Muscle layer of colon (tissue), 2 donors: ENCODE results near the gene NR2F1-AS1.
"Not testable (repeated sequence)": the region's sequence is repeated elsewhere in the genome, so short reads cannot be mapped to it uniquely, and the experiment has no call there.

Source experiments
- H3K27ac ChIP-seq: one replicate; pipeline ENCODE4 v1.7.0; 2013; ENCODE audit warnings: low read depth, mild to moderate bottlenecking, low read length, moderate library complexity
- H3K27me3 ChIP-seq, 2 donors: one replicate each; pipeline ENCODE4 v1.7.0; 2013; ENCODE audit warnings: low read length in 2 of 2, mild to moderate bottlenecking in 2 of 2; ENCODE audit not compliant: insufficient read depth in 2 of 2, control insufficient read depth in 1 of 2
- H3K36me3 ChIP-seq: one replicate; pipeline ENCODE4 v1.7.0; 2013; ENCODE audit warnings: mild to moderate bottlenecking, low read length; ENCODE audit not compliant: insufficient read depth
- H3K4me1 ChIP-seq: one replicate; pipeline ENCODE4 v1.7.0; 2013; ENCODE audit warnings: mild to moderate bottlenecking, low read length; ENCODE audit not compliant: insufficient read depth
- H3K4me3 ChIP-seq, 2 donors: one replicate each; pipeline ENCODE4 v1.7.0; 2013; ENCODE audit warnings: low read length in 2 of 2, low read depth in 1 of 2, mild to moderate bottlenecking in 1 of 2, moderate library complexity in 1 of 2
- H3K9ac ChIP-seq: one replicate; pipeline ENCODE4 v1.7.0; 2013; ENCODE audit warnings: low read length
- H3K9me3 ChIP-seq: one replicate; pipeline ENCODE4 v1.7.0; 2013; ENCODE audit warnings: mild to moderate bottlenecking, low read length
- donor health status: abdominal sarcoma.
- donor health status: Adenocarcinoma of cecum.

The NR2F1-AS1 gene

DNA sequence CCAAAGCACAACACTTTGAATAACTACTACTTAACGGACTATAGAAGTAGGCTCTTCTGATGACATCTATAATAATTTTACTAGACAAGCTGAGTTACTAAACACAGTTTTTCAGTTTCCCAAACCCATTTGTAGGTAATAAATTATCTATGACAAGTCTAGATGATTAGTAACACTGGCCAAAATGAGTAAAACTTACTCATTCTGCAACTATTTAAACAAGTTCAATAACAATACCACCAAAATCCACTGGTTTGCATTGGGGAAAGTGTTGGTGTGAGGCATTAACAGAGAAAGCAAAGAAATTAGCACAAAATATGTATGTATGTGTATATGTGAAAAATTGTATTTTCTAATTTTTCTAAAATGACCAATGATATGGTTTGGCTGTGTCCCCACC is 119.3 kb downstream of the NR2F1-AS1 start:
- H3K4me3 ChIP-seq = no peak overlapping the region
- H3K9ac ChIP-seq = no peak overlapping the region
- H3K9me3 ChIP-seq = no peaks in the 10 kb centered on the region
- no peaks in the 10 kb centered on the region for H3K4me1 ChIP-seq
- H3K27ac ChIP-seq = no peak overlapping the region
- H3K36me3 ChIP-seq = no peaks in the 10 kb centered on the region
- no peaks in the 10 kb centered on the region for H3K27me3 ChIP-seq

DNA sequence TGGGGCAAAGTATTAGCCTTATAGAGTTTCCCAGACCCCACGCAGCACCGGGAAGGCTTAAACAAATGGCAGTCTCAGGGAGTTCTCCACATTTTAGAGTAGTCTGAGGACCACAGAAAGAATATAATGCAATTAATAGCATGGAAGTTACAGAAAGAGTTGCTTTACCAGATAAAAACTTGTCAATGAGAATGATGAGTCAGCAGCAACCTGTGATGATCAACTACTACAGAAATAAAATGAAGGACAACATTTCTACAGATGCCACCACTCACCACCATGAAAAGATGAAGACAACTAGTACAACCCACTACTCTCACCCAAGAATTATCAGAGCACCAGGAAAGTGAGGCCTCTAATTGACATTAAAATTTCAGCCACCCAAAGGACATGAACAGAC is 120.7 kb downstream of the NR2F1-AS1 start:
- H3K27ac ChIP-seq = no peak overlapping the region
- H3K9me3 ChIP-seq = no peaks in the 10 kb centered on the region
- no peaks in the 10 kb centered on the region for H3K27me3 ChIP-seq
- H3K4me1 ChIP-seq = no peaks in the 10 kb centered on the region
- no peaks in the 10 kb centered on the region for H3K36me3 ChIP-seq
- H3K4me3 ChIP-seq = no peak overlapping the region
- no peak overlapping the region for H3K9ac ChIP-seq

DNA sequence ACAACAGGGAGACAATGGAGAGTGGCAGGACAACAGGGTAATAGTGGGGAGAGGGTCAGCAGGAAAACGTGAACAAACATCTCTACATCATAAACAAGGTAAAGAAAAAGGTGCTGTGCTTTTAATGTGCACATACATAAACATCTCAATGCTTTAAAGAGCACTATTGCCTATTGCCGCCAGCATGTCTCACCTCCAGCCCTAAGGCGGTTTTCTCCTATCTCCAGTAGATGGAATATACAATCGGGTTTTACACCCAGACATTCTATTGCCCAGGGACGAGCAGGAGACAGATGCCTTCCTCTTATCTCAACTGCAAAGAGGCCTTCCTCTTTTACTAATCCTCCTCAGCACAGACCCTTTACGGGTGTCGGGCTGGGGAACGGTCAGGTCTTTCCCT is 124.2 kb downstream of the NR2F1-AS1 start:
- not testable (repeated sequence) for H3K4me3 ChIP-seq, H3K4me1 ChIP-seq, H3K27ac ChIP-seq, H3K9me3 ChIP-seq, H3K27me3 ChIP-seq, H3K9ac ChIP-seq, H3K36me3 ChIP-seq

DNA sequence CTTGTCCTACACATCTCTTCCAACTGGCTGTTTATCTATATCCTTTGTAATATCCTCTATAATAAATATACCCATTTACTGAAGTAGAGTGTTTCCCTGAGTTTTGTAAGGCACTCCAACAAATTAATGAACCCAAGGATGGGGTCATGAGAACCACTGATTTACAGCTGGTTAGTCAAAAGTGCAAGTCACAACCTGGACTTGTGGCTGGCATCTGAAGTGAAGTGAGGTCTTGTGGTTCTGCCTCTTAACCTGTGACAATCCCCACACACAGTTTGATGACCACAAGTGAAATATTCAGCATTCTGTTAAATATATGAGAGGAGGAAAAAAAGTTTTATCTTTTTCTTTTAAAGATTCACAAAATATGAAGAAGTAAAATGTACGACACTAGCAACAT is 126.1 kb downstream of the NR2F1-AS1 start:
- H3K9me3 ChIP-seq = no peaks in the 10 kb centered on the region
- no peak overlapping the region for H3K27ac ChIP-seq
- H3K9ac ChIP-seq = no peak overlapping the region
- H3K4me3 ChIP-seq = no peak overlapping the region
- no peaks in the 10 kb centered on the region for H3K27me3 ChIP-seq
- no peaks in the 10 kb centered on the region for H3K36me3 ChIP-seq
- no peaks in the 10 kb centered on the region for H3K4me1 ChIP-seq

DNA sequence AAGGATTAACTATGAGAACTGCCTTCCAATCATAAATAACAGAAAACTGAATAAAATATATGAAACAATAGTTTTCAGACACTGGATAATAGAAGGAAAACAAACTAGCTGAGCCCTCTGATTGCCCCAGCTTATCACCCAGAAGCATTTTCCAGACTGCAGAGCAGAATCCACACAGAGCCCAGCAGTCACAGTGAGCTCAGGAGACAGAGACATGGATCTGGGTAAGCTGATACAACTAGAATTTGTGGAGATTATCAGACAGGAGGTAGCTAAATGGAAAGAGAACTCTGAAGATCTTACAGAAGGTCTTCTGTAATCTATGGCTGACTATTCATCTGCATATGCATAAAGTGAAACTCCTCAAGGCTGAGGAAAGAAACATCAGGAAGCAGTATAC is 128.8 kb downstream of the NR2F1-AS1 start:
- Histone ChIP-seq H3K9me3 (no peaks in the 10 kb centered on the region), H3K36me3 (no peaks in the 10 kb centered on the region), H3K4me1 (no peaks in the 10 kb centered on the region), H3K4me3 (no peak overlapping the region), H3K27me3 (no peaks in the 10 kb centered on the region), H3K9ac (no peak overlapping the region), H3K27ac (no peak overlapping the region)

DNA sequence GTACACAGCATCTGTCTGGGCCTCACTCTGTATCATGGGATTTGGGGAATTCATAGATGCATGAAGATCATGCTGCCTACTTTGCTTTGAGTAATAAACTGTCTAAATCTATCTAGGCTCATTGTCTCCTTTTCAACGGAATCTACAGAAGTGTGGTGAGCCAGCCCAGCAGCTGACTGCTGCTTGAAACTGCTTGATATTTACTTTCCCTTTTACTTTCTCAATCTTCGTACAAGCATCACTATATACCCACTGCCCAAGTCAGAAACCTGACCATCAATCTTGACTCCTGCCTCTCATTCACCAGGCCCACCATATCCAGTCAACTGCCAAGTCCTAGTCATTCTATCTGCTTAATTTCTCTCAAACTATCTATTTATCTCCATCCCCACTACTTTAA is 142.9 kb downstream of the NR2F1-AS1 start:
- Histone ChIP-seq H3K4me1 (no peaks in the 10 kb centered on the region), H3K27me3 (no peaks in the 10 kb centered on the region), H3K4me3 (no peak overlapping the region), H3K27ac (no peak overlapping the region), H3K9ac (no peak overlapping the region), H3K9me3 (no peaks in the 10 kb centered on the region), H3K36me3 (no peaks in the 10 kb centered on the region)

DNA sequence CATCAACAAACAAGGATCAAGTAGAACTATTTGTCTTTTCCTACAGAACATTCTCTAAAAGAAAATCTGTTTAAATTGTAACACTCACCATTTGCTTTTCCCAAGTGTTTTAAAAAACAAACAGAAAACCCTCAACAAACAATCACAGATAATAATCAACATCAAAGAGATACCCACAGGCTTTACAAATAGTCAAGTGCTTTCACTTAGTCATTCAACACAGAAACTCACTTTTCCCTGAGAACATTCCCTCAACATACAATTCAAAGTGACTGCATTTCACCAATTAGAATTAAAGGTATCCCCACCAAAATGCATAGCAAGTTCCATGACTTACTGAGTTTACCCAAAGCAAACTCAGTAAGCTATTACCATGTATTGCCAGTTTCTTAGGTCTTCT is 144.9 kb downstream of the NR2F1-AS1 start:
- no peaks in the 10 kb centered on the region for H3K4me1 ChIP-seq
- no peaks in the 10 kb centered on the region for H3K36me3 ChIP-seq
- H3K9ac ChIP-seq = no peak overlapping the region
- H3K27ac ChIP-seq = no peak overlapping the region
- H3K9me3 ChIP-seq = no peaks in the 10 kb centered on the region
- H3K27me3 ChIP-seq = no peaks in the 10 kb centered on the region
- no peak overlapping the region for H3K4me3 ChIP-seq

DNA sequence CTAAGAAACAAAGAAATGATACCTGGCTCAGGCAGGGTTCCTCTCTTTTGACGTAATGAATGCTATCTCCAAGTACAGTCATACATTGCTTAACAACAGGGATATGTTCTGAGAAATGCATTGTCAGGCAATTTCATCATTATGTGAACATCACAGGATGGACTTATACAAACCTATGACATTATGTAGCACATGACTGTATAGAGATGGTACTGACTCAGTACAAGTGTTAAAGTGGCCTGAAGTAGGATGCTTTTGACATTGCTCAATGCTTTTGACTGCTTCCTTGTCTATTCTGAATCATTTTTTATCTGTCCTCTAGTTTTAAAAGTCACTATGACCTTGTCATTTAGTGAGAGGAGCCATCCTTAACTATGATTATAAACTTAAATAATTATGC is 147.6 kb downstream of the NR2F1-AS1 start:
- Histone ChIP-seq H3K27me3 (no peaks in the 10 kb centered on the region), H3K36me3 (no peaks in the 10 kb centered on the region), H3K4me3 (no peak overlapping the region), H3K4me1 (no peaks in the 10 kb centered on the region), H3K9me3 (no peaks in the 10 kb centered on the region), H3K27ac (no peak overlapping the region), H3K9ac (no peak overlapping the region)

DNA sequence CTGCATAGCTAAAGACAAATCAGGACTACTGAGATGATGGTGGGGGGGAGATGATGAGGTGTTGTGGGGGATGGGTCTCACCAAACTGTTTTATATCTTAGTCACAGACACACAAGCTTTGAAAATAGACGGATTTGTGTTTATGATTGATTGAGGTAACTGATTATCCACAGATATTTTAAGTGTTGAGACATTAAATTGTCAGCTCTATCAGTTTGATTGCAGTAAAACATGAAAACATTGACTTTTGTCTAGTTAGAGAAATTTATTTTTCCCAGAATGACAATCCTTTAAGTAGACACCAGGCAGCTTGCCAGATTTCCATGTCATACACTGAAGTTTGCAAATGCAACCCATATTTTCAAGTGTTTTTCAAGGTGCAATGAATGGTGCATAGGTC is 149.8 kb downstream of the NR2F1-AS1 start:
- H3K4me3 ChIP-seq = no peak overlapping the region
- peaks cover 6% of the 10 kb centered on the region for H3K4me1 ChIP-seq
- no peaks in the 10 kb centered on the region for H3K36me3 ChIP-seq
- no peaks in the 10 kb centered on the region for H3K27me3 ChIP-seq
- no peaks in the 10 kb centered on the region for H3K9me3 ChIP-seq
- H3K27ac ChIP-seq = no peak overlapping the region
- H3K9ac ChIP-seq = no peak overlapping the region

DNA sequence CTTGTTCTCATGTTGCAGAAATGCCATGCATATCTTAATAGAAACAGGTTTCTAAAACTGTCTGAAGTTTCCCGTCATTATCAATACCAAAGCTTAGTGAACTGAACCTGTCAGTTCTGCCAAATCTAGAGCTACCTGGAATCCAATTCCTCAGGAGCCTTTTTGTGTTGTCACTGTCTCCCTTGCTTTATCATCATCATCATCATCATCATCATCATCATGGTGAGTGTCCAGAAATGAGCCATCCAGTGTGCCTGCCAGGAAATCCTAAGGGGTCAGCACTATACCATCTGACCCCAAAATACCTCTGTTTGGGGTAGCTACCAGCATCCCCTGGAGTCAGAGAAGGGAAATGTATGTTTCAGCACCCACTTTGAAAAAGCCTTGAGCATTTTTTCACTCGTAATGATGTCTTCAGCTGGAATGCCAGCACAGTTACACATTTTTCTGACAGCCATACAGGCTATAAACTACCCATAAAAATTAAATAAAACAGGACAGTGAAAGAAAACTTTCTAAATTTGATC is 150.3 kb downstream of the NR2F1-AS1 start:
- Histone ChIP-seq H3K27me3 (no peaks in the 10 kb centered on the region), H3K9ac (no peak overlapping the region), H3K4me1 (peaks cover 7% of the 10 kb centered on the region), H3K9me3 (no peaks in the 10 kb centered on the region), H3K36me3 (no peaks in the 10 kb centered on the region), H3K4me3 (no peak overlapping the region), H3K27ac (no peak overlapping the region)

DNA sequence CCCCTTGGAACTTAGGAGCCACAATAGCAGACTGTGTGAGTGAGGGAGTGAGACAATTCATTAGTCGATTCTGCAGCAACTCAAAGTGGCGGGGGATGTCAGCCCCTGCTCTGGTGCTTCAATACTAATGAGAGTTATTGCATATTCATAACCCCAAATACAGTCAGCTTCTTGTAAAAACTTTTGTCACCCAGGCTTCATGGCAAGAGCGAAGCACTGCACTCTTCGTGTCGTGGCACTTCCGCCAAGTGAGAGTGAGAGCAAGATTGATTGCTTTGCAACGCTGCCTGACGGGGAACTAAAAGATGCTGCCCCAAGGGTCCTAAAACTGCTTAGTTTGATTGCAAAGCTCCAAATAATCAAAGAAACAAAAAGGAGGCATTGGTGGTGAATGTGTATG is 150.9 kb downstream of the NR2F1-AS1 start:
- Histone ChIP-seq H3K9me3 (no peaks in the 10 kb centered on the region), H3K4me1 (peaks cover 12% of the 10 kb centered on the region), H3K27ac (no peak overlapping the region), H3K36me3 (no peaks in the 10 kb centered on the region), H3K27me3 (no peaks in the 10 kb centered on the region), H3K4me3 (no peak overlapping the region), H3K9ac (no peak overlapping the region)

DNA sequence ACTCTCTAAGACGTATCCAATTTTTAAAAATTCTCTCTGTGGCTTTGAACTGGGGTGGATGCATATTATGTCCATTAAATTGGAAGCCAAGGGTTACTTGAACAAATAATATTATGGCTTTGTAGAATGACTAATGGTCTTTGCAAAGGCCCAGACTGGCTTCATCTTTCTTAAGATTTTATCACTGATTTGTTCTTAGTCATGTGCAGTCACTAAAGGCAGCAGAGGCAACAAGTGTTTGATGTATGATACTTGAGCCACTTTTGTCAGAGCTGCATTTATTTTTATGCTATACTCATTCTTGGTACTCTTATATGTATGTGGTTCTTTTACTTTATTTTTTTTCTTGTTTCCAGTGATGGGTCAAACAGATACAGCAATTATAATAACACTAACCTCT is 152.2 kb downstream of the NR2F1-AS1 start:
- H3K27me3 ChIP-seq = no peaks in the 10 kb centered on the region

More for the DNA sequence above, 152.2 kb downstream of the NR2F1-AS1 start:
- Histone ChIP-seq H3K36me3 (no peaks in the 10 kb centered on the region), H3K4me1 (peaks cover 14% of the 10 kb centered on the region), H3K9ac (no peak overlapping the region), H3K27ac (no peak overlapping the region), H3K9me3 (no peaks in the 10 kb centered on the region), H3K4me3 (no peak overlapping the region)
